ENCODE data around the gene PKD1. TPM values are rescaled to one million over a fixed set of nuclear protein-coding genes. Genes with fewer than 3 reads are reported as not detected.

The PKD1 gene
- total RNA-seq, 1 donor from 2014 or later: 628 TPM

DNA sequence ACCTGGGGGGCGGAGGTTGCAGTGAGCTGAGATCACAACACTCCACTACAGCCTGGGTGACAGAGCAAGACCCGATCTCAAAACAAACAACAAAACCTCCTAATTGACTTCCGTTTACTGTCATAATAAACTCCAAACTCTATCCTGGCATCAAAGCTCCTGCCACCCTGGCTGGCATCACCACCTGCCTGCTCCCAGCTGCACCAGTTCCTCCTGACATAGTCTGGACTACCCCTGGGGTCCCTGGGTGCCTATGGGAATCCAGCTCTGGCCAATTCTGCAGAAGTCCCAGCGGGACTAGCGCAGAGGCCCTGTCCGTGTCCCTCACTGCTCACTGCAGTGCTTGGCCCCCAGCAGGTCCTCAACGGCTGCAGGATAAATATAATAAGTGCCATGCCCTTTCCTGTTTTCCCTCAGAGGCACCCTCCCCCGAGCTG is 88.8 kb downstream of the PKD1 start:
- H3K4me1 Mint-ChIP-seq (ENCODE audit: low read depth, unreplicated experiment): peaks cover 9% of the 10 kb centered on the region
- H3K27ac Mint-ChIP-seq (ENCODE audit: unreplicated experiment): no peak overlapping the region
- H3K4me3 Mint-ChIP-seq (ENCODE audit: unreplicated experiment): peak overlapping the region; percentile 89

DNA sequence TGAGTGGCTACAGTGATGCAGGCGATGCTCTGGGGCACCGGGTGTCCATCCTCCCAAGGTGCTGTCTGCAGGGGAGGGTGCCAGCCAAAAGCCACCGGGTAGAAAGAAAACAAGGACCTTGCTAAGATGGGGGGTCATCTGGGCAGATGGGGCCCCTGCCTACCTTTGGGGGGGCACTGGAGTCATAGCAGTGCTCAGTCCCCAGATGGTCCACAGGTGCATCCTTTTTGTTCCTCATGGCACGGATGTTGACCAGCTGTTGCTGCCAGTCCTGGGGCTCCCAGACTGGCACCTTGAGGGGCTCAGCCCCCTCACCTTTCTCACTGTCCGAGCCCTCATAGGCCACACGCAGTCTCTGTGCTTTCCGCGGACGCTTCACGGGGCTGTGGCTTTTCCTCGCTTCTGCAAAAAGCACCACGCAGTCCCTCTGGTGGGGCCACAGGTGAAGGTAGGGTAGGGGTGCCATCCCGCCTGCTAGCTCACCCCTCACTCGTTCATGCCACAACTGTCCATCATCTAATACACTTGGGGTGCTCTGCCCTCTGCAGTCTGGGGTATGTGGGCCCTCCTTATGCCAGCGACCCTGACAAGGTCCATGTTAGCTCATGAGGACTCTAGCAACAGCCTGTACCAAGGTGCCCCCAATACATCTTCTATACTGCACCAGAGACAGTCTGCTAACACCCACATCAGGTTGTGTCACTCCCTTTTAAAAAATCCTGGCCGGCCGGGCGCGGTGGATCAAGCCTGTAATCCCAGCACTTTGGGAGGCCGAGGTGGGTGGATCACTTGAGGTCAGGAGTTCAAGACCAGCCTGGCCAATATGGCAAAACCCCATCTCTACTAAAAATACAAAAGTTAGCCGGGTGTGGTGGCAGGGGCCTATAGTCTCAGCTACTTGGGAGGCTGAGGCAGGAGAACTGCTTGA is 89.5 kb downstream of the PKD1 start:
- no peak for DNase-seq
- peak overlapping the region; percentile 89 for H3K4me3 Mint-ChIP-seq (ENCODE audit: unreplicated experiment)
- peaks cover 9% of the 10 kb centered on the region for H3K9me3 Mint-ChIP-seq (ENCODE audit: unreplicated experiment)
- H3K27ac Mint-ChIP-seq (ENCODE audit: unreplicated experiment): no peak overlapping the region
- TF ChIP-seq, protein P1, sequence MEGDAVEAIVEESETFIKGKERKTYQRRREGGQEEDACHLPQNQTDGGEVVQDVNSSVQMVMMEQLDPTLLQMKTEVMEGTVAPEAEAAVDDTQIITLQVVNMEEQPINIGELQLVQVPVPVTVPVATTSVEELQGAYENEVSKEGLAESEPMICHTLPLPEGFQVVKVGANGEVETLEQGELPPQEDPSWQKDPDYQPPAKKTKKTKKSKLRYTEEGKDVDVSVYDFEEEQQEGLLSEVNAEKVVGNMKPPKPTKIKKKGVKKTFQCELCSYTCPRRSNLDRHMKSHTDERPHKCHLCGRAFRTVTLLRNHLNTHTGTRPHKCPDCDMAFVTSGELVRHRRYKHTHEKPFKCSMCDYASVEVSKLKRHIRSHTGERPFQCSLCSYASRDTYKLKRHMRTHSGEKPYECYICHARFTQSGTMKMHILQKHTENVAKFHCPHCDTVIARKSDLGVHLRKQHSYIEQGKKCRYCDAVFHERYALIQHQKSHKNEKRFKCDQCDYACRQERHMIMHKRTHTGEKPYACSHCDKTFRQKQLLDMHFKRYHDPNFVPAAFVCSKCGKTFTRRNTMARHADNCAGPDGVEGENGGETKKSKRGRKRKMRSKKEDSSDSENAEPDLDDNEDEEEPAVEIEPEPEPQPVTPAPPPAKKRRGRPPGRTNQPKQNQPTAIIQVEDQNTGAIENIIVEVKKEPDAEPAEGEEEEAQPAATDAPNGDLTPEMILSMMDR (IDR thresholded peaks at IDR 0.05; ENCODE audit: partially characterized antibody, unreplicated experiment): no peak
- peaks cover 4% of the 10 kb centered on the region for H3K27me3 Mint-ChIP-seq (ENCODE audit: unreplicated experiment)
- no peaks in the 10 kb centered on the region for H3K36me3 Mint-ChIP-seq (ENCODE audit: unreplicated experiment)
- peaks cover 9% of the 10 kb centered on the region for H3K4me1 Mint-ChIP-seq (ENCODE audit: low read depth, unreplicated experiment)

More for the DNA sequence above, 88.8 kb downstream of the PKD1 start:
- no peaks in the 10 kb centered on the region for H3K36me3 Mint-ChIP-seq (ENCODE audit: unreplicated experiment)
- peaks cover 2% of the 10 kb centered on the region for H3K27me3 Mint-ChIP-seq (ENCODE audit: unreplicated experiment)
- DNase-seq: no peak
- TF ChIP-seq, protein P1 (IDR thresholded peaks at IDR 0.05; ENCODE audit: partially characterized antibody, unreplicated experiment): no peak
- peaks cover 13% of the 10 kb centered on the region for H3K9me3 Mint-ChIP-seq (ENCODE audit: unreplicated experiment)

DNA sequence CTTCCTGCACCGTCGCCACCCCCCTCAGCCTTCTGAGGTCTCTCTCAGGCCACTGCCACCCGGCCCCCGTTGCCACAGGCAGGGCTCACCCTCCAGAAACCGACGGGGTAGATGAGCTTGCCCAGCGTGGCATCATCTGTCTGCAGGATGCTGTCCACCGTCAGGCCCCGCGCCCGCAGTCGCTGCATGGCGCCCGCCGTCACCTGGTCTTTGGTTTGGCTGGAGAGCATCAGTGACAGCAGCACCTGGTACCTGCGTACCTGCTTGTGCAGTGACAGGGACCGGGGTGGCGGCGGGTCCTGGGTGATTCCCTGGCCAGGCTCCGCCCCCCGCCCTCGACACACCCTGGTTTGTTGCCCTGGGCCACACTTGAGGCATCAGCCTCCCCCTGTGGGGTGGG is 91.2 kb downstream of the PKD1 start:
- TF ChIP-seq, protein P1 (IDR thresholded peaks at IDR 0.05; ENCODE audit: partially characterized antibody, unreplicated experiment): no peak
- Mint-ChIP-seq H3K4me3 (ENCODE audit: unreplicated experiment) (no peak overlapping the region), H3K27ac (ENCODE audit: unreplicated experiment) (no peak overlapping the region), H3K9me3 (ENCODE audit: unreplicated experiment) (peaks cover 8% of the 10 kb centered on the region), H3K36me3 (ENCODE audit: unreplicated experiment) (no peaks in the 10 kb centered on the region), H3K27me3 (ENCODE audit: unreplicated experiment) (peaks cover 6% of the 10 kb centered on the region), H3K4me1 (ENCODE audit: low read depth, unreplicated experiment) (peaks cover 11% of the 10 kb centered on the region)
- peak; percentile 10 for DNase-seq

DNA sequence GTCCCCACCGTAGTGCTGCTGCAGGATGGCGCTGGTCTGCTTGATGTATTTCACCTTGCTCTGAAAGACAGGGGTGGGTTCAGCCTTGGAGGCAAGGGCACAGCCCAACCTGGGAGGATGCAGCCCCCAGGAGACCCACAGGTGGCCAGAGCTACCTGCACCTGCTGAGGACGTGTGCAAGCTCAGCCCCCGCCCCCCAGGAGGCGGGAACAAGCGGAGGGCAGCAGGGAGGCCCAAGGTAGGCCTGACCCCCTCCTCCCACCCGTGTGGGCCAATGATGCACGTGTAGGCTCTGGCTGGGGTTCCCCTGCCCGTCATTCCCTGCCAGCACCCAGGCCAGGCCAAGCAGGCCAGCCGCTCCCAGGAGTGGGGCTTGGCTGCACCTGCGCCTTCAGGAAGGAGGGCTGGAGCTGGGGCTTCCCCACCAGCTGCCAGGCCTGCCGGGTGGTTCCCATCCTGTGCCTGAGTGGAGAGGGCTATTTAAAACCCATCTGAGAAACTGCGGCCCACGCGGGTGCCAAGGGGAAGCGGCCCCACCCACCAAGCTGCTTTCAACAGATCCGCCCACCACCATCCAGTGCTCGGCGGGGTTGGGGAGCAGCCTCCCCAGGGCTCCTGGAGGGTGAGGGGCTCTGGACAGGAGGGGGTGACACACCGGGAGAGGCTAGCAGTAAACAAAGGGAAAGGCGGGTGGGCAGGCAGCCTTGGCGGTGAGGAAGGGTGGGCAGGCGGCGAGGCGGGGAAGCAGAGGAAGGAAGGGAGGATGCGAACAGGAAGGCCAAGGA is 91.8 kb downstream of the PKD1 start:
- TF ChIP-seq, protein P1 (IDR thresholded peaks at IDR 0.05; ENCODE audit: partially characterized antibody, unreplicated experiment): no peak
- H3K36me3 Mint-ChIP-seq (ENCODE audit: unreplicated experiment): no peaks in the 10 kb centered on the region
- H3K4me3 Mint-ChIP-seq (ENCODE audit: unreplicated experiment): no peak overlapping the region
- no peak overlapping the region for H3K27ac Mint-ChIP-seq (ENCODE audit: unreplicated experiment)
- peaks cover 16% of the 10 kb centered on the region for H3K4me1 Mint-ChIP-seq (ENCODE audit: low read depth, unreplicated experiment)
- peak; percentile 20 for DNase-seq
- peaks cover 8% of the 10 kb centered on the region for H3K9me3 Mint-ChIP-seq (ENCODE audit: unreplicated experiment)
- H3K27me3 Mint-ChIP-seq (ENCODE audit: unreplicated experiment): peaks cover 9% of the 10 kb centered on the region
